NCI-H1417 treated with DMSO at 0.1 percent for 48 hours (cell line): Measurements from ENCODE around the gene RARA.
"Not testable (repeated sequence)": the region's sequence is repeated elsewhere in the genome, so short reads cannot be mapped to it uniquely, and the experiment has no call there.

Experiments used
- DNase-seq: peaks from one replicate; lab custom pipeline; 2025; lab: John Stamatoyannopoulos, UW

Gene RARA

DNA sequence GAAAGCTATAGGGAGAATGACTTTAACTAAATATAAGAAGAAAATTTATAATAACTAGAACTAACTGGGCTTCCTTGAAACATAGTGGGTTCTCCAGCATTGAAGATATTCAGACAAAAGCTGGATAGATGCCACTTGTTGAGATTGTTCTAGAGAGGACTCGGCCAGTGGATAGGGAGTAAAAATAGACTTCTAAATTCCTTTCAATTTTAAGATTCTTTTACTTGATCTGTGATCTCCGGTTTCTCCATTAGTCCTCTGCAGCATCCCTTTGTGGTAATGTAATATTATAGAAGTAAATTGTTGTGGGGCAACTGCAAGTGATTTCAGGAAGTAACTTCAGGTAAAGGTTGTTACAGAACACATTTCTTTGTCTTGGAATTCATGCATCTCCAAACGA, 10.3 kb upstream of the RARA start:
- DNase-seq = no peak

DNA sequence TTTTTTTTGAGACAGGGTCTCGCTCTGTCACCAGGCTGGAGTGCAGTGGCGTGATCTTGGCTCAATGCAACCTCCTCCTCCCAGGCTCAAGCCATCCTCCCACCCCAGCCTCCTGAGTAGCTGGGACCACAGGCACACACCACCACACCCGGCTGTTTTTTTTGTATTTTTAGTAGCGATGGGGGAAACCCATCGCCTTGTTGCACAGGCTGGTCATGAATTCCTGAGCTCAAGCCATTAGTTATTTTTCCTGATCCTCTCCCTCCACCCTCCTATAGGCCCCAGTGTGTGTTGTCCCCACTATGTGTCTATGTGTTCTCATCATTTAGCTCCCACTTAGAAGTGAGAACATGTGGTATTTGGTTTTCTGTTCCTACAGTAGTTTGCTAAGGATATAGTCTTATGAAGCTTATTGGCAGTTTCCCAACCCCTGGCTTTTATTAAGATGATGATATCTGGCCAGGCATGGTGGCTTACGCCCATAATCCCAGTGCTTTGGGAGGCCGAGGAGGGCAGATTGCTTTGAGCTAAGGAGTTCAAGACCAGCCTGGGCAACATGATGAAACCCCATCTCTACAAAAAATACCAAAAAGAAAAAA, 9.7 kb upstream of the RARA start:
- not testable (repeated sequence) for DNase-seq

DNA sequence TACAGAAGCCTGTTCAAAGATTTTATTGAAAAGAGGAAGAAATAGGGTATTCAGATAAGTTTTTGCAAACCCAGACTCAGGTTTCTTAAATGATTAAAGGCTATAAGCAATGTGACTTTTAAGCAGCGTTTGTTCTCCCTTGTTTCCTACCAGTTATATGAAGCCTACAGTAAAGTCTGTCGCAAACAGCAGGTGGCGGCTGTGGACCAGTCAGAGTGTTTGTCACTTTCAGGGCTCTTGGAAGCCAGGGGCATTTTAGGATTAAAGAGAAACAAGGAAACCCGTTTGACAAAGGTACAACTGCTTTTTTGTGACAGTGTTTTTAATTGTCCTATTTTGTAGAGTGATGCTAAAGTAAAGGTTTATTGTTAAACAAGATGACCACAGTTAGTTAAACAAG, 7.7 kb upstream of the RARA start:
- no peak for DNase-seq

DNA sequence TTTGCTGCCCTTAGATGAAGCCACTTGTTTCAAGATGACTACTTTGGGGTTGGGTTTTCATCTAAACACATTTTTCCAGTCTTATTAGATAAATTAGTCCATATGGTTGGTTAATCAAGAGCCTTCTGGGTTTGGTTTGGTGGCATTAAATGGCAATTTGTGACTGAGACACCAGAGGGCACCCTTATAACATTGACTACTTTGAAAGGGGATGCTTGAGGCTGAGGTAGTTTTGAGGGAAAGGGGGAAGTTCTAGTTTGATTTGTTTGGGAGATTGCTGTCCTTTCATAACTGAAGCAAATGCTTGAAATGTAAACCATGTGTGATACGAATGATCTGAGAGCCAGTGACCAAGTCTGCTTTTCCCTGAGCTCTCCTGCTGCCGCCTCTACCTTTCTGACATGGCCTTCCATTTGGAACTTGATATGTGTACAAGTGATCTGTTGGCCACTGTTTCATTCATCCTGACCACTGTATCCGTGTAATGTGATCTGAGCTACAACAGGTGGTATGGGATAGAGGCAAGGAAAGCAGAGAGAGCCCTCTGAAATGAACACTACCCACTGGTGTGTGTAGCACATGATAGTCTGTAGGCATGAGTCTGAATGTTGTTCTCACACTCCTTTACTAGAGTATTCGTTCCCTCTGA, 5.8 kb upstream of the RARA start:
- DNase-seq = no peak

DNA sequence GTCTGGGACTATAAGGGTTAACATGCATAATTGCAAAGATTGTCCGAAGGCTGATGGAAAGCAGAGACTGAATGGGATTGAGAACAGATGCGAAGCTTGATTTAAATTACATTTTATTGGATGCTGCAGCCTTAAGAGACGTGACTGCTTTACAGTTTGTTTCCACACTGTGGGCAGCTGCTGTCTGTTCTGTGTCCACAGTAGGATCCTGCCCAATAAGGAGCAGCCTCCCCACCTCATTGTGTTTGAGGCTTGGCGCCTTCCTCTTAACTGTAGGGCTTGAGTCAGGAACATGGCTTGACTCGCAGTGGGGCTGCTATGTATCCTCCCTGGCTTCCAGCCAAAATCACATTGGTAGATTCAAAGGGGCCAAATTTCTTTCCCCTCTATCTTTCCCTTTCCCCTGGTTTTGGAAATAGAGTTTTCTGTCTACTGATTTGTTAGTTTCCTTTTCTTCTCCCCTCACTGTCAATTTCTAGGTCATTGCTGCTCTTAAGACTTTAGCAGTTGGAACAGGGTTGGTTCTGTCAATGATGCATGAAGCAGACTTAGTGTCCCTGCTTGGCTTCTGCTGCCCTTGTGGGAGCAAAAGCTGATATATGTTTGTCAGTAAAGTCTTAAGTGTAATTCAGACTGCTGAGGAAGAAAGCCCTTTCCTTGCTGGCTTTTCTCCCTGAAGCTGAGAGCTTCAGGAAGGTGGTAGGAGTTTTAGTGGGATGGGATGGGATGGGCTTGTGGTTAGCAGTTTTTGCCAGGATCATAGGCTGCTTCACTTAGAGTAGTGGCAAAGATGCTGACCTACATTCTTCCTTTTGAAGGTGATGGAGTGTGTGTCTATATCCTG, 5.0 kb upstream of the RARA start:
- no peak for DNase-seq

DNA sequence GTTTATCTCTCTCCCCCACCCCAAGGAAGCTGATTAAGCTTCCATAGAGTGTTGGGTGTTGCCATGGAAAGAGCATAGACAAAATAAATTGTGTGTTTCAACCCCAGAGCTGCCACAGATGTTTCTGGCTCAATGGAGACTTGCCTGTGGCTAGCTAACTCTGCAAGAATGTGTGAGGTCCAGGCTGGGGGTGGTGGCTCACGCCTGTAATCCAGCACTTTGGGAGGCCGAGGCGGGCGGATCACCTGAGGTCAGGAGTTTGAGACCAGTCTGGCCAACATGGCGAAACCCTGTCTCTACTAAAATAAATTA, 4.5 kb upstream of the RARA start:
- not testable (repeated sequence) for DNase-seq

DNA sequence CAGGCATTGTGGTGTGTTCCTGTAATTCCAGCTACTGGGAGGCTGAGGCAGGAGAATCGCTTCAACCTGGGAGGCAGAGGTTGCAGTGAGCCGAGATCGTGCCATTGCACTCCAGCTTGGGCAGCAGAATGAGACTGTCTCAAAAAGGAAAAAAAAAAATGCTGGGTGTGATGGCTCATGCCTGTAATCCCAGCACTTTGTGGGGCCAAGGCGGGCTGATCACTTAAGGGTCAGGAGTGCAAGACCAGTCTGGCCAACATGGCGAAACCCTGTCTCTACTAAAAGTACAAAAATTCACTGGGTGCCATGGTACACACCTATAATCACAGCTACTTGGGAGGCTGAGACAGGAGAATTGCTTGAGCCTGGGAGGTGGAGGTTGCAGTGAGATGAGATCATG, 4.1 kb upstream of the RARA start:
- not testable (repeated sequence) for DNase-seq

DNA sequence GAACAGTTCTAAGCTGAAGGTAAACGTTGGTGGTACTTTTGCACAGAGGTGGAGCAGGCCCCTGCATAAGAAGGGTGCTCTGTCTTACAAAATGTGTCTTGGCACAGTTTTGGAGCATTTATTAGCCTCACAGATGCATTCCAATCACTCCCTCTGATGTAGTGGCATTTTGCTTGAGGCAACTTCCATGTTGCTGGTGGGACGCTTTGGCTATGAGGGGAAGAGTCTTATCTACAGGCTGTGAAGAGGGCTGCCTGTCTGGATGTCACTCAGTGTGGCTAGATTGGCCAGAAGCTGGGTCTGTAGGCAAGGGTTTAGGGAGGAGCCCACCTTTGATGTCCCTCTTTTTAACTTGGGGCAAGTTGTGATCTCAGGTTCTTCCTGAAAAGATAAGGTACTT, 2.6 kb upstream of the RARA start:
- DNase-seq = no peak

DNA sequence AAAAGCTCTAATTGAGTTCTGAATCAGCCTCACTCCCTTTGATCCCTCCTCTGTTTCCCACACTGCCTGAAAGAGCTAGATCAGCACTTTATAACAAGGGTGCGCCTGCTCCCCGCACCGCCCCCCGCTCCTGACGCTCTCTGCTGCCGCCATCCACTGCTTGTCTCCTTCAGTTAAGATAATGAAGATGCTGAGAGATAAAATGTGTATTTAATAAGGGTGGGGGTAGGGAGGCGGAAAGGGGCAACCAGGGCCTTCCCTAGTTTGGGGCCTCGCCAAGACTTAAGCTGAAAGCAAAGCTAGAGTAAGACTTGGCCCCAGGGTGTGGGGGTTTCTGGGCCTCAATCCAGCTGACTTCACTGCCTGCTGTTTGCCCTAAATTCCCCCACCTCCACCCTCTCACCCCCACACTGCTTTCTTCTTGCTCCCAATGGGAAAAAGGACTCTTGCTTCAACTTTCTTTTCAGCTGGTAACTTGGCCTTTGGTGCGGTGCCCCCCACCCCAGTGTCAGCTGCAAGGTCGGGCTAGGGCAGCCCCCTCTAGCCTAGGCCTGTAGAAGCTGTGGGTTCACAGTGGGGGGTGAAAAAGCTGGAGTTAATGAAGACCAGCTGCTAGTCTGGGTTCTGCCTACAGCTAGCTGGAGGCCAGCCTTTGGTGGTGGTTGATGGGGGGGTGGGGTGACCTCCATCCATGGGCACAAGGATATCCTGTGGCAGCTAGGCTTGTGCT, 1.8 kb upstream of the RARA start:
- no peak for DNase-seq

DNA sequence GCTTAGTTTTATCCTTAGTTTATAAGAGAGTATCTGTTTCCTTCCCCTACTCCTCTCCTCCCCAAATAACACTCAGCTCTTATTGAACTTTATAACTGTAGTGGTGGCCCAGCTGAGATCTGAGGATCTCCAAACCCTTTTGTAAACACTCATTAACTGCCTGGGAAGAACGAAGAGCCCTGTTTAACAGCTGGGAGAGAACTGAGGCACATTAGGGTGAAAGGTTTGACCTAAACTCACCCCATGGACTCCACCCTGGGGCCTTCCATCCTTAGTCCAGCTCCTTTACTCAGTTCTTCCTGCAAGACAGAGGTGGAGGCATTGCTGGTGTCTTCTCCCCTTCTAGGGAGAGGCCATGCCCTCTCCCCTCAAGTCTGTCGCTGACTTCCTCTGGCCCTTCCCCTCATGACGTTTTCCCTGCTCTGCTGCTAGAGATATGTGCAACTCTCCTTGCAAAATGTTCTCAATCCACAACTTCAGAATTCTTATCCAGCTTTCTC, 1.2 kb upstream of the RARA start:
- no peak for DNase-seq

DNA sequence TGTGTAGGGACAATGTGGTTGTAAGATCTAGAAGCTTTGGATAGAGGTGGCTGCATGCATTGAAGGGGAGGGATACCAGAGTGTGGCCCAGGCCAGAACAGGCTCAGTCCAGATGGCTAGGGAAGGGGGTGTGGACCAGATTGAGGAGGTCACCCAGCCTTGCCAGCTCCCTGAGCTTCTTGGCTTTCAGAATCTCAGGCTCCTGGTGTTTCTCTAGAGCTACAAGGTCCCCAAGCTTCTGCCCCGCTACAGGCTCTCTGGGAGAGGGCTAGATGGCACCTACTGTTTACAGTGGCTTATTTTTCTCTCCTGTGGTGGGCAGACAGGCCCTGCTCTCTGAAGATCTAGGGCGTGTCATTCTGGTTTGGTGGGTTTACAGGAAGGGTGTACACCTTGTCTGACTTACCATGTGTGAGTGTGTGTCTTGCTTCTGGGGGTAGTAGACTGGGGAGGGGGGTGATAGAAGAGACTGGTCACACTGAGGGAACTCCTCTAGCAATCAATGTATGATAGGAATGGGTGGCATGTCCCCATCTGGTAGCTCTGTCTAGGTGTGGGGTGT, 1.1 kb downstream of the RARA start:
- no peak for DNase-seq

DNA sequence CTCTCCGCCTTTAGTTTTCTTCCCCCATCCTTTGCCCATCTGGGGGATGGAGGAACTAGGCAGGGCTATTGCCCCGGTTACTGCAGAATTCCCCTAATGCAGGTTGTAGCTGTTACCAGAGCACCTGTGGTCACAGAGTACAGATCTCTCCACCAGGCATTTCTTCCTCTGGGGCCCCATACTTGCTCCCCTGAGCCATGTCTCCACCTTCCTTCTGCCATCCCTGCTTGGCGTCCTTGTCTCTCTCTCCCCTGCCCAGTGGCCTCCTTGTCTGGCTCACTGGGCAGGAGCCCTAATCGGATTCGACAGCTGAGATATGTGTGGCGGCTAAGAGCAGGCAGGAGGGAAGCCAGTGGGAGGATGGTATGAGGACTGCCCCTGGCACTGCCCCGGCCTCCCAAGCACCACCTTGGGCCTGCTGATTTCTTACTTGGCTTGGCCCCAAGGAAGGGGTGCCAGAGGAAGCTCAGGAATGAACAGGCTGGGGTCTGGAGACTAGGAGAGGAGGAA, 2.0 kb downstream of the RARA start:
- no peak for DNase-seq

DNA sequence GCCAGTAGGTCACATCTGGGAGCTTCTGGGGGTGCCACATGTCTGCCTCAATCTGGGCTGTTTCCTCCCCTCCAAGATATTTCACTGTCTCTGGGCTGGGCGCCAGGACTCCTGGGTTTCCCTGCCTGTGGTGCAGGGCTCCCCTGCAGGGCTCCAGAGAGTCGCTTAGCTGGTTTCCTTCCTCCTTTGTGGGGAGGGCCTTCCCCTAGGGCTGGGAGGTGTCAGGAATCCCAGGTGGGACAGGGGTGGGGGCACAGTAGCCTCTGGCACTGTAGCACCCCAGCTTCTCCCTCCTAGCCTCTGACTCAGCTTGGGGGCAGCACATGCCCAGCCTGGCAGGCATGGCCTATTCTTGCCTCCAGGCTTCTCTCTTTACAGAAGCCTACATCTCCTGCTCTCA, 2.6 kb downstream of the RARA start:
- no peak for DNase-seq

DNA sequence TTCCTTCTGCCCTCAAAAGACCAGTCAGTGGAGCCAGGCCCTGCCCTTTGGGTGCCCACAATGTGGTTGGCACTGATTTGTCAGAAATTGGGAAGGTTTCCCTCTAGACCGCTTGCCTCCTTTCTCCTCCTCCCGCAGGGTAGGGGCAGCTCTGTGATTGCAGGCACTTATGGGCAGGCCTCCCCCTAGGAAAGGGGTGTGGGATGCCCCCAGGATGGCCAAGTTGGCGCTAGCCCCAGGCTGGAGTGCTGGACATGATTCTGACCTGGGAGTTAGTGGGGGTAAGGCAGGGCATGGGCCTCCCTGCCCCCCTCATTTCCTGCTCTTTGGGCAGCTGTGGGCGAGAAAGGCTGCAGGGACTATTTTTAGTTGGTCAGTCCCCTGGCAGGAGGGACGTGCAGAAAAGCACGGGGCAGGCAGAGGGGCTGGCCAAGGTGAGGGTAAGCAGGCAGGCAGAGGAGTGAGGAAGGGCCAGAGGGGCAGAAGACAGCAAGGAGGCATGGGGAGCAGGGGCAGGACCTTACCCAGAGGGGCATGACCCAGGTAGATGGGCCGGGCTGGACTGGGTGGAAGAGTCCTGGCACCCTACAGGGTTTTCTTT, 3.3 kb downstream of the RARA start:
- DNase-seq = no peak

DNA sequence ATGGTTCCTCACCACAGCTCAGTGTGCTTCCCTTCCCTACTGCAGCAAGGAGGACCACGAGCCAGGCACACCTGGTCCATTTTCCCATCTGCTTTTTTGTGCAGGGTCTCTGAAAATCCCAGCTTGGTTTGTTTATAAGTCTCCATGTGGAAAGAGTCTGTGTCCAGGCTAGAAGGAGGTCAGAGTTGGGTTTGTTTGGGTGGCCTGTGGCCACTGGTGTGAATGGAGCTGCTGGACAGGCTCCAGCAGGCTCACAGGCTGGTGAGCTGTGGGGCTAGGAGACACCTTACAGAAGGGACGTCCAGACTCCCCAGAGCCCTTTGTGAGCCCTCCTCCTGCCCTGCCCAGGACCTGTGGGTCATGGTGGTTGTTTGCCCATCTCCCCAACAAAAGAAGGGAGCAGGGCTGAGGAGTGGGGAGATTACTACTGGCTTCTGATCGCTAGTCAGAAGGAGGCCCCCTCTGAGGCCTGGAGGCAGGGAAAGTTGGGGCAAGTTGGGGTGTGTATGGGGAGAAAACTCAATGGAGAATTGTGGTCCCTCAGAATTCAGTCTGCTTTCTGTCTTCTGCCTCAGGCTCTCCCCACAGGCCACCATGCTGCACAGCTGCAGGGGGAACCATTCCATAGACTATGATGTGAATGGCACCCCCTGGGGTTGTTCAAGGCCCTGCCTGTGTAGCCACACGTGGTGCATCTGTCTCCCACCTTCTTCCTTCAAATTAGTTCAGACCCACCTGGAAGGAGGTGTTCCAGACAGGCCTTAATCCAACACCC, 4.1 kb downstream of the RARA start:
- DNase-seq = no peak

DNA sequence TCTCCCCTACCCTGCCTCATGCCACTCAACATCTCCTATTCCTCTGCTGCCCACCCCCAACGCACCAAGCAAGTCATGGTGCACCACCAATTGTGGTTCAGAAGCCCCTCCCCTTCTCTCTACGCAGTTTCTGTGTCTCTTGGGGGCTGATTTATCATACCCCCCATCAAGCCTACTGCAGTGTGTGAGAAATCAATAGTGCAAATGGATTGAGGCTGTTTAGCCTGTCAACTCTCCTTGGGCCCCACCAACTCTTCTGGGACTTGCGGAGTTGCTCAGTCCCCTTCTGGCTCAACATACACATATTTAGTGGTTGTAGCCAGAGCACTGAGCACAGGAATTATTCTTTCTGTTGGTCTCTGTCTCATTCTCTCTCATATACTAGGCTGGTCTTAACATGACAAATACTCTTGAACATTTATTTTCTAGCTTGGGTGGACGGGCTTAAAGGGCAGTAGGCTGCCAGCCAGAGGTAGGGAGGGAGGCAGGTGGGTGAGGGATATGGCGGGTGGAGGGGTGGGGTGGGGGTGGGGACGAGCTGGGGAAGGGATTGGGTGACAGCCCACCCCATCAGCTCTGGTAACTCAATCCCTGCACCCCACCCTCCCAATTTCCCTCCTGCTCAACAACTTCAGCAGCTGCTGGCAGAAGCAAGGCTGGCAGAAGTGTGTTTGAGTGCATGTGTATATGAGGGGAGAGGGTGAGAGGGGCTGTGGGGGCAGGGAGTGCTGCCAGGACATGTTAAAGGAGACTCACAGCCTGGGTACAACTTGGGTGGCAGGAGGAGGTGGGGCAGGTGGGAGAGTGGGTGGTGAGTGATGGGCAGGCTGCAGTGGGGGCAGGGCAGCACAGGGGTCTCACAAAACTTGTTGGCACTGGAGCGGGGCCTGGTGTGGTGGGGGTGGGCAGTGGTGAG, 4.9 kb downstream of the RARA start:
- no peak for DNase-seq

DNA sequence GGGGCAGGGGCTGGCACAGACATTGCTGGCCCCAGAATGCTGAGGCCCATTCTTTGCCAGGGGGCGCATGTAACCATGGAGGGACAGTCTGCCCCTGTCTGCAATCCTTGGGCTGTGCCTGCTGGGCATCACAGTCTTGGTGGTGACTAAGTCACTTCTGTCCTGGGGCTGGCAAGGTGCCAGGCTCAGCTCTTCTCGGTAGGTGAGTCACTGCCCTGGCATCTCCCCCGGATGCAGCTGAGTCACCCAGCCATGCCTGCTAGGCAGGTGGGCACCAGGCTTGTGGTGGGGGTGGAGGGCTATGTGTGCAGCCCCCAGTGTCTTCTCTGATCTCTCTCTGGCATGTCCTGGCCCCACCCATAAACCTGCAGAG, 5.6 kb downstream of the RARA start:
- no peak for DNase-seq

DNA sequence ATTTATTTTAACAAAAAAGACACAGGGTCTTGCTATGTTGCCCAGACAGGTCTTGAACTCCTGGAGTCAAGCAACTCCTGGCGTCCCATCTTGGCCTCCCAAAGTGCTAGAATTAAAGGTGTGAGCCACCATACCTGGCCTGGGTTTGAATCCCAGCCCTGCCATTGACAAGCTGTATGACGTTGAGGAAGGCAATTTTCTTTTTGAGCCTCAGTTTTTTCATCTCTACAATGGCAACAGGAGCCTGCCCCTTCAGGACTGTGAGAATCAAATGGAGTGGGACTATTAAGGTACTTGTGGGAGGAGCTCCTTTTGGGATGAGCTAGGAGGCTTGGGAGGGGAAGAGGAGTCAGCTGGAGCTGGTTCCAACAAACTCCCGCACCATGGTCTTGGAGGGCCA, 6.2 kb downstream of the RARA start:
- DNase-seq = no peak

DNA sequence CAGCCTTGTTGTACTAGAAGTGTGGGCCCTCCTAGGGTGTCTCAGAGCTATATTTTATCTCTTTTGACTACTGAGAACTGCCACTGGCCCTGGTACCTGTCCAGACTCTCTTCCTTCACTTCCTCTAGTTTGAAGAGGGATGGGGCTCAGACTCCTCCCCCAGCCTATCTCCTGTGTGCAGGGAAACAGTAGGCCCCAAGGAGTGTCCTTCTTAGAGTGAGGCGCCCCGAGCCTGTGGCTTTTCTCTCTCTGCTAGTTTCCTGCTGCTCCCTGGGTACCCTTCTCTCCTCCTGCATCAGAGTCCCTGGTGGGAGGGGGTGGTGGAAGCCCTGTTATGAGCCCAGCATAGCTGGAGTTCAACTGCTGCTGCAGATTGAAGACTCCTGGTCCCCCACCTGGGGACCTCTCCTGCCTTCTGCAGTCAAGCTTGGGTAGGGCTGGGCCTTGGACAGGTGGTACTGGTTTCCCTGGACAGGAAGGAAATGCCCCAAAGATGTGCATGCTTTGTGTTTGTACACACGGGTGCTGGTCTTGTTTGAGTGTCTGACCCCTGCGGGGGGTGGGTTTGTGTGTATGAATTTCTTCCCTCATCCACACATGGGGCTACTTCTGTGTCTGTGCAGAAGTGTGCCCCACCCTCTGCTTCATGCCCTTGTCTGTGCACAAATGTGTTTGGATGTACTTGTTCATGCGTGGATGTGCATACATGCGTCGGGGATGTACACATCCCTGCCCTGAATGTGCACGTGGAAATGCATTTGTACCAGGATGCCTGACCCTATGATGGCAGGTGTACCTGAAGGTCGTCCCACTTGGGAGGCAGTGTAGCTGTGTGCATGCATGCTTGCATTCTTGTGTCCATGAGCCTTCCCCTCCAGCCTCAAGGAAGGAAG, 6.9 kb downstream of the RARA start:
- DNase-seq = no peak
